B cell (primary cell): ENCODE results near the gene ISOC2. TPM values are rescaled to one million over a fixed set of nuclear protein-coding genes. Genes with fewer than 3 reads are reported as not detected.
"Not testable (repeated sequence)": the region's sequence is repeated elsewhere in the genome, so short reads cannot be mapped to it uniquely, and the experiment has no call there.

Source experiments
- ATAC-seq: fragments of 200-7000 bp; cut with Tn5 transposase; one replicate; pipeline ENCODE4 v1.10.0; 2021; ENCODE audit warnings: low read depth, mild to moderate bottlenecking, moderate number of reproducible peaks, moderate library complexity
- CTCF ChIA-PET: fragments of 350-600 bp; sonication (Branson Sonifier 250); formaldehyde crosslinking; loops from one replicate; lab custom pipeline; 2021; ENCODE audit warnings: antibody characterized with exemption, inconsistent platforms; lab: Charles Lee
- POLR2A ChIA-PET: fragments of 350-600 bp; sonication (Branson Sonifier 250); formaldehyde crosslinking; loops from one replicate; lab custom pipeline; 2021; ENCODE audit warnings: antibody characterized with exemption; lab: Charles Lee
- DNase-seq: peaks from one replicate; pipeline ENCODE4 v3.0.0; 2013
- H2AFZ ChIP-seq: 2 replicates; pipeline ENCODE4 v1.6.1; 2012; ENCODE audit warnings: mild to moderate bottlenecking, low read depth, low read length; ENCODE audit not compliant: insufficient read depth, poor library complexity, severe bottlenecking
- H3K27ac ChIP-seq, 2 donors: 1 replicate in 1 of 2; 2 replicates in 1 of 2; pipeline ENCODE4 v1.5.1; 2012 to 2013; ENCODE audit warnings: low read length in 2 of 2, mild to moderate bottlenecking in 2 of 2, moderate library complexity in 1 of 2
- H3K27me3 ChIP-seq, 4 experiments: fragments of 200-600 bp in 1 of 4; sonication (generic) in 1 of 4; replicated peaks in 1 of 4; 1 replicate in 2 of 4; 2 replicates in 2 of 4; pipeline versions ENCODE4 v1.6.1 to v1.7.0; 2013 to 2016; ENCODE audit warnings: low read length in 3 of 4, mild to moderate bottlenecking in 2 of 4, mixed read lengths in 1 of 4, moderate library complexity in 1 of 4; ENCODE audit not compliant: insufficient read depth in 4 of 4, control insufficient read depth in 3 of 4; ENCODE audit errors: control extremely low read depth in 1 of 4
- H3K36me3 ChIP-seq, 2 experiments: replicated peaks in 1 of 2; 1 replicate in 1 of 2; 2 replicates in 1 of 2; pipeline versions ENCODE4 v1.6.1 to v1.7.1; 2013; ENCODE audit warnings: low read length in 1 of 2; ENCODE audit not compliant: insufficient read depth in 2 of 2, control insufficient read depth in 1 of 2; ENCODE audit errors: control extremely low read depth in 1 of 2, extremely low read depth in 1 of 2
- H3K4me1 ChIP-seq, 2 donors: fragments of 200-600 bp in 1 of 2; sonication (generic) in 1 of 2; 1 replicate in 1 of 2; 2 replicates in 1 of 2; pipeline versions ENCODE4 v1.5.1 to v1.6.1; 2013 to 2017; ENCODE audit warnings: low read length in 2 of 2; ENCODE audit not compliant: control insufficient read depth in 2 of 2, insufficient read depth in 2 of 2
- H3K4me2 ChIP-seq: replicated peaks from 2 replicates; pipeline ENCODE3; 2012; ENCODE audit warnings: mild to moderate bottlenecking, low read depth, low read length; ENCODE audit not compliant: poor library complexity, severe bottlenecking
- H3K4me3 ChIP-seq, 5 experiments: fragments of 200-600 bp in 1 of 5; sonication (generic) in 1 of 5; 1 replicate in 3 of 5; 2 replicates in 2 of 5; pipeline versions ENCODE4 v1.5.1 to v1.7.0; 2011 to 2016; ENCODE audit warnings: low read length in 4 of 5, mild to moderate bottlenecking in 4 of 5, low read depth in 2 of 5, control low read depth in 1 of 5, moderate library complexity in 1 of 5; ENCODE audit not compliant: insufficient read depth in 1 of 5; ENCODE audit errors: control extremely low read depth in 1 of 5, extremely low read depth in 1 of 5
- H3K79me2 ChIP-seq: fragments of 200-600 bp; sonication (generic); one replicate; pipeline ENCODE4 v1.6.0; 2016; ENCODE audit warnings: low read length; ENCODE audit not compliant: control insufficient read depth, insufficient read depth
- H3K9ac ChIP-seq: fragments of 200-600 bp; sonication (generic); 2 replicates; pipeline ENCODE4 v1.6.1; 2017; ENCODE audit warnings: mild to moderate bottlenecking, low read length, moderate library complexity
- H3K9me3 ChIP-seq, 3 donors: one replicate each; pipeline versions ENCODE4 v1.6.1 to v1.7.1; 2013; ENCODE audit warnings: low read length in 2 of 3; ENCODE audit not compliant: control insufficient read depth in 2 of 3, insufficient read depth in 1 of 3; ENCODE audit errors: control extremely low read depth in 1 of 3
- H4K20me1 ChIP-seq: 2 replicates; pipeline ENCODE4 v1.6.0; 2012; ENCODE audit warnings: mild to moderate bottlenecking, low read length; ENCODE audit not compliant: insufficient read depth, control insufficient read depth, poor library complexity, severe bottlenecking
- H3K27ac Mint-ChIP-seq: one replicate; pipeline ENCODE4 v1.8.0; 2021; ENCODE audit warnings: mixed read lengths
- H3K27me3 Mint-ChIP-seq: one replicate; pipeline ENCODE4 v1.8.0; 2021; ENCODE audit warnings: mixed read lengths
- H3K4me1 Mint-ChIP-seq: one replicate; pipeline ENCODE4 v1.8.0; 2021; ENCODE audit warnings: mixed read lengths
- H3K4me3 Mint-ChIP-seq: one replicate; pipeline ENCODE4 v1.8.0; 2021; ENCODE audit warnings: mixed read lengths
- H3K9me3 Mint-ChIP-seq: one replicate; pipeline ENCODE4 v1.8.0; 2022; ENCODE audit warnings: mixed read lengths; ENCODE audit not compliant: insufficient read depth
- EZH2 ChIP-seq: IDR thresholded peaks from 2 replicates; pipeline ENCODE4 v1.6.1; 2012; ENCODE audit warnings: borderline replicate concordance, low read depth, mild to moderate bottlenecking, moderate library complexity, low read length; ENCODE audit not compliant: insufficient read depth, poor library complexity, severe bottlenecking
- WGBS: methylation state at CpG from one replicate; pipeline ENCODE4 v1.1.5; 2013; ENCODE audit warnings: missing lambda C conversion rate; ENCODE audit not compliant: insufficient coverage; 5-methylcytosine and 5-hydroxymethylcytosine counted together
- intact Hi-C: fragments of 100-400 bp; cut with micrococcal nuclease; formaldehyde crosslinking; loops from one replicate; pipeline ENCODE4 v1.10.0; 2022
- polyA plus RNA-seq: library from polyadenylated mRNA; depleted of rRNA; stranded (reverse); fragments of >200 nt; gene quantifications from 2 replicates; pipeline ENCODE4 v1.2.3, GENCODE V29; 2012
- total RNA-seq, 2 donors: library from RNA; stranded (reverse); fragments of 120-200 nt in 1 of 2; gene quantifications; 1 replicate in 1 of 2; 2 replicates in 1 of 2; pipeline versions ENCODE4 v1.2.3 to v1.2.4, GENCODE V29; 2013 to 2022
- TF ChIP-seq, protein P1 (sequence below): fragments of 200-600 bp; IDR thresholded peaks from one replicate; pipeline ENCODE4 v1.8.0; 2022; ENCODE audit warnings: antibody characterized with exemption, mild to moderate bottlenecking

The ISOC2 gene
- total and polyA plus RNA-seq, 2 donors (not counting 1 experiment from before 2014, with no cell fraction given): 10.0 to 27.6 TPM

DNA sequence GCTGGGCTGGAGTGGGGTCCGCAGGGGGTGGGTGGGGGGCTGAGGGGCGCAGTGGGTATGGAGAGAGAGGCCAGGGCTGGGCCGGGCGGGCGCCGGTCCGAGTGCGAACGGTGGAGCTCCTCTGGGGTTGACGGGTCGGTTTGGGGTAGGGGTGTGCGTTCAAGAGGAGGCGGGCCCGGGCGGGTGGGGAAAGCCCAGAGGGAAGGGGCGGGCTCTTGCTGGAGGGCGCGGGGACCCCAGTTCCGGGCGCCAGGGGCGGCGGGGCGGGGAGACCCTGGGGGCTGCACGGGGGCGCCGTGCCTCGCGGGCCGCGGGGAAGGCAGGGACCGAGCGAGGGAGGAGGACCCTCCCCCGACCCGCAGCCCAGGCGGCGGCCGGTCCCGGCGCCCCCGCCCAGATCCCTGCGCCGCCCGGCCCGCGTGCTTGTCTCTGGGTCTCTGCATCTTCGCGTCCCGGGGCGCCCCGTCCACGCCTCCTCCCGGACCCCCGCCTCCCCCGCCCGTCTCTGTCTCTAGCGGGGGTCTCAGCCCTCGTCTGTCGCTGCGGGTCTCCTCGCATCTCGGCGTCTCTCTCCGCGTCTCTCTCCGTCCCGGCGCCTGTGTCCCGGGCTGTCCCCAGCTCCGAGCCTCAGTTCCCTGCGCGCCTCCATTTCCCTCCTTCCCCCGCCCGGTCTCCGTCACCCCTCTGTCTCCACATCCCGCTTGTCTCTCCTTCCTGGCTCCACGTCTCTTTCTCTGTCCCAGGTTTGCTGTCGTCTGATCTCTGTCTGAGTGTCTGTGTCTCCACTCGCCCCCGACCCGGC lies 10.1 kb downstream of the ISOC2 start:
- H3K4me3 ChIP-seq: peak overlapping the region in 2 of 5 experiments; percentile 28 to 40
- H3K79me2 ChIP-seq: no peaks in the 10 kb centered on the region
- H2AFZ ChIP-seq: peak overlapping the region; percentile 51
- peak; percentile 58 for DNase-seq
- Mint-ChIP-seq H3K4me1 (peaks cover 13% of the 10 kb centered on the region), H3K27ac (no peak overlapping the region), H3K4me3 (peak overlapping the region; percentile 66), H3K9me3 (no peaks in the 10 kb centered on the region), H3K27me3 (peaks cover 19% of the 10 kb centered on the region)
- H3K36me3 ChIP-seq: peaks cover 0 to 2% of the 10 kb centered on the region in 2 experiments
- CTCF ChIA-PET: interaction anchor here (1.2 kb wide), 1 partner anchor 198 kb away, joined by 6 read pairs; no protein-coding TSS in a partner anchor
- H3K9ac ChIP-seq: peak overlapping the region; percentile 53
- peaks cover 0 to 37% (median 12%) of the 10 kb centered on the region in 4 experiments for H3K27me3 ChIP-seq
- H3K4me1 ChIP-seq: peaks cover 15 to 17% of the 10 kb centered on the region in 2 donors
- peaks cover 0 to 15% (median 0%) of the 10 kb centered on the region in 3 donors for H3K9me3 ChIP-seq
- no peak overlapping the region for H3K27ac ChIP-seq
- H4K20me1 ChIP-seq: no peaks in the 10 kb centered on the region
- peak; percentile 25 for ATAC-seq
- POLR2A ChIA-PET: interaction anchor here (0.6 to 0.7 kb wide), 3 partner anchors 8 to 136 kb away, joined by 4 to 8 read pairs (median 5); no protein-coding TSS in a partner anchor
- intact Hi-C loops: no loop called here
- H3K4me2 ChIP-seq: peak overlapping the region; percentile 81
- TF ChIP-seq EZH2: no peak
- TF ChIP-seq, protein P1, sequence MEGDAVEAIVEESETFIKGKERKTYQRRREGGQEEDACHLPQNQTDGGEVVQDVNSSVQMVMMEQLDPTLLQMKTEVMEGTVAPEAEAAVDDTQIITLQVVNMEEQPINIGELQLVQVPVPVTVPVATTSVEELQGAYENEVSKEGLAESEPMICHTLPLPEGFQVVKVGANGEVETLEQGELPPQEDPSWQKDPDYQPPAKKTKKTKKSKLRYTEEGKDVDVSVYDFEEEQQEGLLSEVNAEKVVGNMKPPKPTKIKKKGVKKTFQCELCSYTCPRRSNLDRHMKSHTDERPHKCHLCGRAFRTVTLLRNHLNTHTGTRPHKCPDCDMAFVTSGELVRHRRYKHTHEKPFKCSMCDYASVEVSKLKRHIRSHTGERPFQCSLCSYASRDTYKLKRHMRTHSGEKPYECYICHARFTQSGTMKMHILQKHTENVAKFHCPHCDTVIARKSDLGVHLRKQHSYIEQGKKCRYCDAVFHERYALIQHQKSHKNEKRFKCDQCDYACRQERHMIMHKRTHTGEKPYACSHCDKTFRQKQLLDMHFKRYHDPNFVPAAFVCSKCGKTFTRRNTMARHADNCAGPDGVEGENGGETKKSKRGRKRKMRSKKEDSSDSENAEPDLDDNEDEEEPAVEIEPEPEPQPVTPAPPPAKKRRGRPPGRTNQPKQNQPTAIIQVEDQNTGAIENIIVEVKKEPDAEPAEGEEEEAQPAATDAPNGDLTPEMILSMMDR: no peak
- WGBS: 4% methylated on average over 71 of the region's 80 CpGs

DNA sequence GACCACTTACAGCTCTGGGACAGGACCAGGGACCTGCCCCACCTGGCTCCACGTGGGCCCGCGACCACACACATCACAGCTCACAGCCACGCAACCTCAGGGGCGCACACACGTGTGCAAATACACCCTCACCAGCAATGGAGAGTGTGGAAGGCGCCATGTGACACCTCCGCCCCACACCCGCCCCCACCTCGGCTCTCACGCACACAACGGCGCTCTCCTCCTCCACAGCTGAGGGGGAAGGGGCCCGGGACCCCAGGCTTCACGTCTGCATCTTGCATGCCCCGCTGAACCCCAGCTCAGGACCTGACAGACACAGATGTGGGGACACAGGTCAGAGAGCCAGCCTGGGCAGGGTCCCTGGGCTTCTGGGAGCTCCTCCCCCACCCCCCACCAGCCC lies 12.0 kb downstream of the ISOC2 start:
- no peak overlapping the region for H2AFZ ChIP-seq
- H3K27ac ChIP-seq: no peak overlapping the region
- WGBS: 51% methylated on average over 16 of the region's 16 CpGs
- Mint-ChIP-seq H3K4me3 (no peak overlapping the region), H3K27ac (no peak overlapping the region), H3K9me3 (no peaks in the 10 kb centered on the region), H3K4me1 (peaks cover 13% of the 10 kb centered on the region), H3K27me3 (peaks cover 32% of the 10 kb centered on the region)
- H3K4me3 ChIP-seq: no peak overlapping the region
- no peak for ATAC-seq
- H3K36me3 ChIP-seq: no peaks in the 10 kb centered on the region
- peaks cover 0 to 52% (median 15%) of the 10 kb centered on the region in 4 experiments for H3K27me3 ChIP-seq
- CTCF ChIA-PET: no interaction called here
- no peaks in the 10 kb centered on the region for H4K20me1 ChIP-seq
- no peak for TF ChIP-seq EZH2
- TF ChIP-seq, protein P1: no peak
- DNase-seq: peak; percentile 27
- no peak overlapping the region for H3K4me2 ChIP-seq
- peaks cover 15 to 19% of the 10 kb centered on the region in 2 donors for H3K4me1 ChIP-seq
- no peak overlapping the region for H3K9ac ChIP-seq
- H3K9me3 ChIP-seq: peaks cover 0 to 15% (median 0%) of the 10 kb centered on the region in 3 donors
- POLR2A ChIA-PET: no interaction called here
- no peaks in the 10 kb centered on the region for H3K79me2 ChIP-seq
- intact Hi-C loops: no loop called here

DNA sequence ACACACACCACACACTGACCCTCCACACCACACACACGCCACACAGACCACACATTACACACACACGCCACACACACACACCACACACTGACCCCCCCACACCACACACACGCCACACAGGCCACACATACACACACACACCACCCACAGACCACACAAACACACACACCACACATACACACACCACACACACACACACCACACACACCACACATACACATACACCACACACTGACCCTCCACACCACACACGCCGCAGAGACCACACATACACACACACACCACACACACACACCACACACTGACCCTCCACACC lies 13.3 kb downstream of the ISOC2 start:
- H3K9ac ChIP-seq, intact Hi-C loops, H4K20me1 ChIP-seq, H3K36me3 ChIP-seq, POLR2A ChIA-PET, H3K4me3 ChIP-seq, DNase-seq, H3K27ac Mint-ChIP-seq, H3K9me3 Mint-ChIP-seq, H3K79me2 ChIP-seq, ATAC-seq, H2AFZ ChIP-seq, H3K27ac ChIP-seq, H3K4me2 ChIP-seq, H3K4me3 Mint-ChIP-seq, CTCF ChIA-PET: not testable (repeated sequence)
- H3K4me1 Mint-ChIP-seq: peaks cover 12% of the 10 kb centered on the region
- WGBS: 91% methylated on average over 5 of the region's 5 CpGs
- Histone ChIP-seq H3K9me3 (peaks cover 0 to 14% (median 0%) of the 10 kb centered on the region in 3 donors), H3K27me3 (peaks cover 0 to 59% (median 22%) of the 10 kb centered on the region in 4 experiments), H3K4me1 (peaks cover 15 to 21% of the 10 kb centered on the region in 2 donors)
- peaks cover 36% of the 10 kb centered on the region for H3K27me3 Mint-ChIP-seq
